ENCODE measurements around the gene ZNF579.
"Not testable (repeated sequence)": the region's sequence is repeated elsewhere in the genome, so short reads cannot be mapped to it uniquely, and the experiment has no call there.

Gene ZNF579

GRCh38 chr19:55573929-55574328, 6.7 kb downstream of the ZNF579 start:
- DNase-seq = not testable (repeated sequence)

DNA sequence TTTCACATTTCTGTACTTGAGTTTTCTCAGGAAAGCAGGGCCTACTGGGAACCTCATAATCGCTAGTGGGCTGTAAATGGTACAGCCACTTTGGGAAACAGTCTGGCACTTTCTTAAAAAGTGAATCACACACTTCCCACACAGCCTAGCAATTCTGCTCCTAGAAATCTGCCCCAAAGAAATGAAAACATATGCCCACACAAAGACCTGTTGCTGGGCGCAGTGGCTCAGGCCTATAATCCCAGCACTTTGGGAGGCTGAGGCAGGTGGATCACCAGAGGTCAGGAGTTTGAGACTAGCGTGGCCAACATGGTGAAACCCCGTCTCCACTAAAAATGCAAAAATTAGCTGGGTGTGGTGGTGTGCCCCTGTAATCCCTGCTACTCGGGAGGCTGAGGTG, 11.2 kb downstream of the ZNF579 start:
- DNase-seq = not testable (repeated sequence)

DNA sequence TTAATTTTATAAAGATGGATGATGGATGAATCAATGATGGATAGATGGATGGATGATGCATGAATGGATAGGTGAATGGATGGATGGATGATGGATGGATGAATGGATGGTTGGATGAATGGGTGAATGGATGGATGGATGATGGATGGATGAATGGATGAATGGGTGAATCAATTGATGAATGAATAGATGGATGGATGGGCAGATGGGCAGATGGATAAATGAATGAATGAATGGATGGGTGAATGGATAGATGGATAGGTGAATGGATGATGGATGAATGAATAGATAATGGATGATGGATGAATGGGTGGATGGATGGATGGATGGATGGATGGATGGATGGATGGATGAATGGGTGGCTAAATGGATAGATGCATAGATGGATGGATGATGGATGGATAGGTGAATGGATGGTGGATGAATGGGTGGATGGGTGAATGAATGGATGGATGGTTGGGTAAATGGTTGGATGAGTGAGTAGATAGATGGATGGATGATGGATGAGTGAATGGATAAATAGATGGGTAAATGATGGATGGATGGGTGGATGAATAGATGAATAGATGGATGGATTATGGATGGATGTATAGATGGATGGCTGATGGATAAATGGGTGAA, 12.8 kb downstream of the ZNF579 start:
- DNase-seq = no peak

DNA sequence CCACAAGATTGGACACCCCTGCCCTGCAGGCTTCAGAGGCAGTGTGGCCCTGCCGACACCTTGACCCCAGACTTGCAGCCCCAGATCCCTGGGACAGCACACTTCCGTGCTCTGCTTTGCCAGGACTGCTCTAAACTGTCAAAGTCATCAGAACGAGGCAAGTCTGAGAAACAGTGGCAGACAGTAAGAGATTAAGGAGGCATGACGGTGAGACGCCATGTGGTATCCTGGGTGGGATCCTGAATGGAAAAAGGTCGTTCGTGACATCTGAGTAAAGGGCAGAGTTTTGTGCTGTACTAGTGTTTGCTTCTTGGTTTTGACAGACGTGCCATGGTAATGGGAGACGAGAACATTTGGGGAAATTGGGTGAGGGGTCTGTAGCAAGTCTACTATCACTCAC, 13.8 kb downstream of the ZNF579 start:
- DNase-seq = no peak

GRCh38 chr19:55563261-55563690, 17.4 kb downstream of the ZNF579 start:
- peak in 2 of 51 donors; percentile 7 to 10 for DNase-seq

DNA sequence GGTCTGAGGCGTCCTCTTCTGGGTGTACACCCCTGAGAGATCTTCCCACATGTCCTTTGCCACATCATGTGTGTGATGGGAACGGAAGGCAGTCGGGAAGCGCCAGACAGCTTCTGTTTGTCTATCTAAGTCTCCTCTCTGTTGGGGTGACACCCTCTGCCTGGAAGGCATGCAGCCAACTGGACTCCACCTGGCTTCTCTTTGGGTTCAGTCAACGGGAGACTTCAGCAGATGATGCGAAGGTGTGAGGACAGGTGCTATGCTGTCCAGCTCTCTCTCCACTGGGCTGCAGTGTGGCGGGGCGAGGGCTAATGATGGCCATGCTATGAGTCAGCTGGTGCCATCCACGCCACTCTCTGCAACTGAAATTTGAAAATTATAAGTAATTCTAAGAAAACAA, 21.0 kb downstream of the ZNF579 start:
- DNase-seq = no peak

GRCh38 chr19:55554741-55555152, 25.9 kb downstream of the ZNF579 start:
- no peak for DNase-seq

DNA sequence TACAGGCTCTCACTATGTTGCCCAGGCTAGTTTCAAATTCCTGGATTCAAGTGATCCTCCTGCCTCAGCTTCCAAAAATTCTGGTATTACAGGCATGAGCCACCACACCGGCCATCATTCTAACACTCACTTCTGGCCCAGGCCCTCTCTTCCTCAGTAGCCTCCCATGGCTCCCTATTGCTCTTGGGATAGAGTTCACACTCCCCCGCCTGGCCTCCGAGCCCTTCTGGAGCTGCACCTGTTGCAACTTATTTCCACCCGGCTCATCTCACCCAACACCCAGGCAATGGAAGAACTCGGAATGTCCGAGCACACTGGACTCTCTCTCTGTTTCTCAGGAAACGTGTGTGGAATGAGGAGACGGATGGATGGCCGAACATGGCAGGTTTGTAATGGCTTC, 26.3 kb downstream of the ZNF579 start:
- DNase-seq = no peak

GRCh38 chr19:55553217-55554182, 27.1 kb downstream of the ZNF579 start:
- DNase-seq = no peak

- no peak for DNase-seq
These were observed 28.0 kb downstream of the ZNF579 start for GRCh38 chr19:55552620-55553019.

- DNase-seq = no peak
These were observed 28.4 kb downstream of the ZNF579 start for GRCh38 chr19:55552206-55552605.

DNA sequence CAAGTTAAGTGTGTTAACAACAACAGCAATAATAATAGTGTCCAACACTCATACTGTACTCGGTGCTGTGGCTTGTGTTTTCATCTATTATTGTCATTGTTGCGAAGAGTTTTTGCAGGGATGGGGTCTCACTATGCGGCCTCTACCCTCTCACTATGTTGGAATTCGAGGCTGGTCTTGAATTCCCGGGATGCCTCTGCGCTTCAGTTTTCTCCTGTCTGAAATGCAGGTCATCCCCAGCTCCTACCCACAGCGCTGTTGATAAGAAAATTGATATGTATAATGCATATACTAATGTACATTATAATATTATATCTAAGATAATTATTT, 30.4 kb downstream of the ZNF579 start:
- DNase-seq = no peak

DNA sequence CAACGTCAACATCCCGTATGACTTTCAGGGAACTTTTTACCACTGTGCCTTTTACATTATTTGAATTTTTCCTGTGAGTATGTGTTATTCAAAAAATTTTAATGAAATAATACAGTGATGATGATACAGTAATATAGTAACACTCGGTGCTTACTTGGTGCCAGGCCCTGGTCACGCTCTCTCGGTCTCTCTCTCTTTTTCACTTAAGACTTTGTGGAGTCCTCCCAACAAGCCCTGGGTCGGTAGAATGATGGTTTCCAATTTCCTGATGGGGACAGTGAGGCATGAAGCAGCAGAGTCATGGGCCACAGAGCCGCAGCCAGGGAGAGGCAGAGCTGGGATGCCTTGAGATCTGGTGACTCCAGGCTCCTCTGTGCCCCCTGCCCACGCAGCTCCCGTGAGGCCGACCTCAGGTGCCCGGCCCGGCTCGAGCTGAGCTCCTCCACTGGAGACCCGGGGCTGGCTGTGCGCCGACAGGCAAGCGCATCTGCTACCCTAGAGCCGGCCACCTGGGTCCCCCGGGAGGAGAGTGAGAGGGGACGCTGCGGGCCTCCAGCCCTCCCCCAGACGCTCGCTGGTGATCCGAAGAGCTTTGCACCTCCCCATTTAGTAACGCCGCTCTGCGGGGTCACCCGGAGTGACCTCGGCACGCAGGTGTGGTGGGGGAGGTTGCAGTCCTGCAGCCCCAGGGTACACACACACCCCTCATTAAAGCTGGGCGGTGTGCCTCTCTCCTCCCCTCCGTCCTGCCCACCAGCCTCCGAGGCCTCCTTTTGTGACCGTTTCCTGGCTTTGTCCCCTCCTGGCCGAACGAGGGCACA, 30.9 kb downstream of the ZNF579 start:
- DNase-seq = no peak

- peak in 5 of 51 donors; percentile 4 to 18 (median 10) for DNase-seq
These were observed 33.6 kb downstream of the ZNF579 start for GRCh38 chr19:55546822-55547614.

DNA sequence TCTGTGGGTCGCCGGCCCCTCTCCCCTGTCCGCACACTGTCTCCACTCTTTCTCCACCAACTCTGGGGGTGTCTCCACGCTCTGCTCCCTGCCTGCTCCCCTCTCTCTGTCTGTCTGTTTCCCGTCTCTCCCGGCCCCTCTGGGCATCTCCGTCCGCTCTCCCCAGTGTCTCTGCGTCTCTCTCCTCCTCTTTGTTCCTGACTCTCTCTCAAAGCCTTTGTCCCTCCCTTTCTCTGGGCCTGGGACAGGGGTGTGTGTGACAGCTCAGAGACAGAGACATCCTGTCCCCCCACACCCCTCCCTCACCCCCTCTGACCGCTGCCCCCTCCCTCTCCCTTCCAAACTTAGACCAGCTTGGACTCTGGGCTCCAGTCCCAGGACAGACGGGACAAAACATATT, 34.6 kb downstream of the ZNF579 start:
- no peak for DNase-seq

DNA sequence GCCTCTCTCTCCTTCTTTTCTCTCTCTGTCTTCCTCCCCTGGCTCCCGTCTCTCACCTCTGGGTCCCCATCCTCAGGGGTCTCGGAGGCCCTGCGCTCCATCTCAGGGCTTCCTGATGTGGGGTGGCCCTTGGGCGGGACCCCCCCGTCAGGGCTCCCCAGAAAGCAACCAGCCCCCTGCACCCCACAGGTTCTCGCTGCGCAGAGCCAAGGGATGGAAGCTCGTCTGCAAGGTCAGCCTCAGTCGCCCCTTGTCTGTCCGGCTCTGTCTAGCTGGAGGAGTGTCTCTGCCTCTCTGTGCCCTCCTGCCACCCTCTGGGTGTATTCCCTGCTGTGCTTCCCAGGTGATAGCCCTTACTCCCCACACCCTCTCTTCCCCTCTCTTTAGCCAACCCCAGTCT, 35.2 kb downstream of the ZNF579 start, which contains the start of gene SBK3:
Gene SBK3, minus strand, starts transcription at position 101 of the 400 bp plus-strand sequence. Its CDS starts 0 bp downstream, at position 101.
- no peak for DNase-seq

DNA sequence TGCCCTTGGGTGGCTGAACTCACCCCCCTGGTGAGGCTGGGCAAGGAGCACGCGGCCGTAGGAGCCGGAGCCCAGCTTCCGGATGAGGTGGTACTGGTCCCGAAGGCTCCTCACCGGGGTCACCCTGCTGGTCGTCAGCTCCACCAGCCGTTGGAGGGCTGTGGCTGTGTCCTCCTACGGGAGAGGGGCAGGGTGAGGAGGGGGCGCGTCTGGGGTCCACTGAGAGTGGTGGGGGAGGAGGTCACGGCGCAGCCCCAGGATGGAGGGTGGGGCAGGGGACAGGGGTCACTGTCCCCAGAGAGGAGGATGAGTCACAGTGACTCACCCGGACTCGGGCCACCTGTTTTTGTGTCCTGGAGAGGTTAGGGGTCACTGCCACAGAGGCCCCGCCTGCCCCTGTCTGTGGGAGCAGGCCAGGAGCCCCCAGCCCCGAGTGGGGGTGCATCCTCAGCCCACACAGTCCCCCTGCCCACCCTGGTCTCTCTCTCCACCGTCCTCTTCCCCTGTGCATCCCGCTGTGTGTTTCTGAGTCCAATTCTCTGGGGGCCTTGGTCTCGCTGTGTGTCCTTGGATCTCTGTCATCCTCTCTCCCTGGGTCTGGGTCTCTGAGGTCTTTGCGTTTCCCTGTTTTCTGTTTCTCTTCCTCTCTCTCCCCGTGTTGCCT, 35.7 kb downstream of the ZNF579 start:
- no peak for DNase-seq

DNA sequence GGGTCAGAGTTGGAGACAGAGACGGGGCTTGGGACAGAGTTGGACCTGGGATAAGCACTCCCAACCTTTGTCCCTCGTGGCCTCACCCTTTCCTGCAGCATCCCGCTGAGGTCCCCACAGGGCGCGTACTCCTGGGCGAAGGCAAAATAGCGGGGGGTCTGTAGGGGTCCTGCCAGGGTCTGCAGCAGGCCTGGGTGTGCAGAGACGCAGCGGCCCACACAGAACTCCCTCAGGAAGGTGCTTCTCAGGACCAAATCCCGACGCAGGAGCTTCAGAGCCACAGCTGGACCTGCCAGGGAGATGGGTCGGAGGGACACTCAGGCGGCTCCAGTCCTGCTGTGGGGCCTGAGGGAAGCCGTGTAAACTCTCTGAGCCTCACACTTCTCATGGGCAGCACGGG, 36.6 kb downstream of the ZNF579 start:
- DNase-seq = no peak

DNA sequence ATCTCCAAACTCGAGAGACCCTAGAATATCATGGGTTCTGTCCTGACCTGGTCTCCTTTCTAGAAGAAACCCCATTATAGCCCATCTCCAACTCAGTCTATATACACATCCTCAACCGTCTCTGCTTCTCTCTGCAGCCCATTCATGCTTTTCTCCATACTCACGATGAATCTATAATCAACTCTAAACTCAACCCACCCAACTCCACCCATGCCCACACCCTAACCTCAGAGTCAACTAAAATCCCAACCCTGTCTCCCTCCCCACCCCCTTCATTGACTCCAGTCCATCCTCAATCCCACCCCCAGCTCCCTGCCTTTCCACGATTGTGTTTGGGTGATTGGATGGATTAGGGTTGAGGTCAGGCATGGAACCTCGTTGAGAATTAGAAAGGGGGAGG, 37.1 kb downstream of the ZNF579 start:
- DNase-seq = no peak

GRCh38 chr19:55542292-55542855, 38.3 kb downstream of the ZNF579 start:
- DNase-seq = no peak

All from hypothalamus (tissue), 51 donors.